ENCODE results near the gene AAGAB. TPM values are rescaled to one million over a fixed set of nuclear protein-coding genes. Genes with fewer than 3 reads are reported as not detected.

The AAGAB gene, protein sequence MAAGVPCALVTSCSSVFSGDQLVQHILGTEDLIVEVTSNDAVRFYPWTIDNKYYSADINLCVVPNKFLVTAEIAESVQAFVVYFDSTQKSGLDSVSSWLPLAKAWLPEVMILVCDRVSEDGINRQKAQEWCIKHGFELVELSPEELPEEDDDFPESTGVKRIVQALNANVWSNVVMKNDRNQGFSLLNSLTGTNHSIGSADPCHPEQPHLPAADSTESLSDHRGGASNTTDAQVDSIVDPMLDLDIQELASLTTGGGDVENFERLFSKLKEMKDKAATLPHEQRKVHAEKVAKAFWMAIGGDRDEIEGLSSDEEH
- 10 to 100 TPM; 17.3 to 25.9 (median 21.6) TPM for total RNA-seq

DNA sequence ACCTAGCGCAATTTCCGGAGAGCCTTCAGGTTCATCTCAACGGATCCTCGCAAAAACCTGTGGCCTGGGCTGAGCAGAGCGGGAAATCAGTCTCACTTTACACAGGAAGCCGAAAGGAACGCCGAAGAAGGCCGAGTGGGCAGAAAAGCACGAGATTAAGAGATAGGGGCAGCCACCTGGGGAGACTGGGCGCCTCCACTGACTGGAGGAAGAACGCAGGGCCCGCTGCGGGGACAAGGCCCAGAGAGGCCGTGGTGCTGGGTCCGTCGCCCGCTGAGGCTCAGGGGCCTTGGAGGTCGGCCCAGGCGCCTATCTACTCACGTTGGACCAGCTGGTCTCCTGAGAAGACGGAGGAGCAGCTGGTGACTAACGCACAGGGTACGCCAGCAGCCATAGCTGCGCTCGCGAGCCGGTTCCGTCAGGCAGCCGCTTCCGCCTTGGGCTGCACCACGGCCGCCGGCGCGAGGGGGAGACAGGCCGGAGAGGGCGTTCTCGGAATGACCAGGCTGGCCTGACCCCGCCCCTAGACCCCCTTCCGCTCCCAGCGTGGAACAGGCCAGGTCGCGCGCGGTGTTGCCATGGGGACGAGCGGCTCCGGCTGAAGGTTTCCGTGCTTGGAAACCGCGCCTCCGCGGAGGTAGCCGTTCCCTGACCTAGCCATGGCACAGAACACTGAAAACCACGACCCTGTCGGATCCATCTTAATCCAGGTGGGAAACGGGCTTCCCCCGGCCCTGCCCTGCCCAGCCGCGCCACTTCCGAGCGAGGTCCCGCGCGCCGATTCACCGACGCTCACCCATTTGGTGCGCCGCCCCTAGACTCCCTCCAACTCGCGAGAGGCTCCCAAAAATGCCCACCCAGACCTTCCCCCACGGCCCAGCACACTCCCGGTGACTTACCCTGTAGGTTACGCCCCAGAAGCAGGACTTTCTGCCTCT lies at the start of gene AAGAB, which contains the start of gene IQCH:
Gene AAGAB (minus strand): TSS at position 424 of the 938 bp plus-strand sequence. CDS start 30 bp downstream, at position 394.
Gene IQCH (plus strand): TSS at position 549 of the 938 bp plus-strand sequence. CDS start 111 bp downstream, at position 660.
- TF ChIP-seq, protein P1, sequence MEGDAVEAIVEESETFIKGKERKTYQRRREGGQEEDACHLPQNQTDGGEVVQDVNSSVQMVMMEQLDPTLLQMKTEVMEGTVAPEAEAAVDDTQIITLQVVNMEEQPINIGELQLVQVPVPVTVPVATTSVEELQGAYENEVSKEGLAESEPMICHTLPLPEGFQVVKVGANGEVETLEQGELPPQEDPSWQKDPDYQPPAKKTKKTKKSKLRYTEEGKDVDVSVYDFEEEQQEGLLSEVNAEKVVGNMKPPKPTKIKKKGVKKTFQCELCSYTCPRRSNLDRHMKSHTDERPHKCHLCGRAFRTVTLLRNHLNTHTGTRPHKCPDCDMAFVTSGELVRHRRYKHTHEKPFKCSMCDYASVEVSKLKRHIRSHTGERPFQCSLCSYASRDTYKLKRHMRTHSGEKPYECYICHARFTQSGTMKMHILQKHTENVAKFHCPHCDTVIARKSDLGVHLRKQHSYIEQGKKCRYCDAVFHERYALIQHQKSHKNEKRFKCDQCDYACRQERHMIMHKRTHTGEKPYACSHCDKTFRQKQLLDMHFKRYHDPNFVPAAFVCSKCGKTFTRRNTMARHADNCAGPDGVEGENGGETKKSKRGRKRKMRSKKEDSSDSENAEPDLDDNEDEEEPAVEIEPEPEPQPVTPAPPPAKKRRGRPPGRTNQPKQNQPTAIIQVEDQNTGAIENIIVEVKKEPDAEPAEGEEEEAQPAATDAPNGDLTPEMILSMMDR (IDR thresholded peaks at IDR 0.05; ENCODE audit: low read depth), result no peak

DNA sequence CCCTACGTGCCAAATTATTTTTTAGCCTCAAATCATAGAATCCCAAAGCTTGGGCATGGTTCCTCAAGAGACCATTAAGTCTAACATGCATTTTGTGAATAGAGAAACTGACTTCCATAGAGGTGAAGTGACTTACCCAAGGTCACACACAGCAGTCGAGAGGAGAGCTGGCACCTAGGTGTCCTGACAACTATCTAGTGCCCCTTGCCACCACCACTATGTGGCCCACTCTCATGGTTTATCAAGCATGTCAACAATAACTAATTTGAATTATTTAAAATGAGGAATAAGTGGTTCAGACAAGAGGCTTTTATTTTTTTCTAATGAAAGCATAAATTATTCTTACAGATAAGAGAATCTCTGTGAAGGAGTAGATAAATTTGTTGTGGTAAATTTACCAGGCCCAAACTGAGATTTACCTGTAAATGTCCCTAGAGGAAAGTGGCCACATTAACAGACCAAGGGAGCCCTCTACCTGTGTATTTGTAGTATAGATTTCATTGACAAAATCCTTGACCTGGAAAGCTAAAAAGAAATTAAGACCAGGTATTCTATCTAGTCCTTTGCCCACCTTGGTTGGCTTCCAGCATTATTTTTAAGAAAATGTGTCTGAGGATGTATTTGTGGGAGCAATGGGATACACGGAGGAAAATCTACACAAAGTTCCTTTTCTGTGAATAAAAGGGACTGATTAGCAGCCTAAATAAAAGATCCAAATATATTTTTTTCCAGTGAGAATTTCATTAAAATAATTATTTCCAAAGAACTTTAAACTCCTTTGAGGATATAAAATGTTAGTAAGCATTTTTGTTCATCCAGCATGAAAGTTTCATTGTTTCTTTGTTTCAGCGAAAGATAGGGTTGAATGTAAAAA lies 49.3 kb upstream of the AAGAB start:
- TF ChIP-seq, protein P1 (IDR thresholded peaks at IDR 0.05; ENCODE audit: low read depth), result no peak

DNA sequence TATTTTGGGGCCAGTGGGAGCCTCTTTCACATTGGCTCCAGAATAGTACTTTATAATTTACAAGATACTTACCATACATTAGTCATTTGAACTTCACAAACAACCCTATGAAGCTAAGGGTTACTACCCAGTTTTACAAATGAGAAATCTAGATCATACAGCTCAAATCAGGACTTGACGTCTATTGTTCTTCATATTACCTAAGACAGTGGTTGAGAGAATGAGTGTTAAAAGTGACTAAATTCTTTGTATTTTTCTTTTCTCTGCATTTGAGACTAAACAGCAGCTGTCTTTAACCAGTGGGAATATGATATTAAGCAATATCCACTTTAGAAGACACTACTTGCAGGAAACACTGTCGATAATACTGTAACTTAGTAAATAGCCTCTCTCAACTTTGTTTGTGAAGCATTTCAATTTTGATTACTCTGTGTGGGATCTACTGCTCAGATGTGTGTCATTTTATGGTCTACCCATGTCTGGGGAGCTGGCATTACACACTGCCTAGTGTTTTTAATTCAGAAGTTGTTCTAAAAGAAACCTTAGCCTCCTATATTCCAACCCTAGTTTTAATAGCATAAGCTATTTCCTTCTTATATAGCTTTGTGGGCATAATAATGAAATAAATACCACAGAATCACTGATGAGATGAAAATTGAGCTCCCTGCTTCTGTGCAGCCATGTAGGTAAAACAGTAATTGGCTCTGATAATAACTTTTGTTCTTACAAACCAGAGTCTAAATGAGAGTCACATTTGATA lies 46.0 kb upstream of the AAGAB start:
- TF ChIP-seq, protein P1 (IDR thresholded peaks at IDR 0.05; ENCODE audit: low read depth), result no peak

DNA sequence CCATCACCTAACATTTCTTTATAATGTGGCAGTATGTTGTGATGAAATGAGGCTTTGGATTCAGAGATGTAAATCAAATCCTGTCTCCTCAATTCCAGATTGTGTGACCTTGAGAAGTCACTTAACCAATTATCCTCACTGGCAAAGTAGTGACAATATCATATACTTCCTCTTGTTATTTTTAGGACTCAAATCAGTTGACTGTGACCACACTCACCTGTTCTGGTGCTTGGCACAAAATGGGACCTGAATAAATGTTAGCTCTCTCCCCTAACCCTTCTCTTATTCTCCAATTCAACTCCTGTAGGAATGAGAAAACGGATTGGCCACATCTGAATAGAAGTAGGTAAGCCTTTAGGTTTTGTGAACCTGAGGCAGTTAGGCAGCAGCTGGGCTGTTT lies 42.2 kb upstream of the AAGAB start:
- TF ChIP-seq, protein P1 (IDR thresholded peaks at IDR 0.05; ENCODE audit: low read depth), result no peak

DNA sequence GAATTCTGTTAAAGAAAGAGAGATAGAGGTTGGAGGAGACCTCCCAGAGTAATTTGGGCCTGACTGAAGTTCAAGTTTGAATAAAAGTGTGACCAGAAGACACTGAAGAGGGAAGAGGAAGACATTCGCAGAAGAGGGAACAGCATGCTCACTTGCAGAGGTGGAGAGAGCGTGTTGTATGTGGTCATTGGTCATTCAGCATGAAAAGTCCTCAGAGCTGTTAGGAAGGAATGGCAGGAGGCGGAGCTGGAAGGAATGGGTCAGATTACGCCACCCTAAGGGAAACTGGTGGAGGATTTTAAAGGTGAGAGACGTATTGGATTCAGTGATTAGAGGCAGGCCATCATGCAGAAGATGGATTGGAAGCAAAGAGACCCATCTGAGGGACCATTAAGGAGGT lies 41.7 kb upstream of the AAGAB start:
- TF ChIP-seq, protein P1 (IDR thresholded peaks at IDR 0.05; ENCODE audit: low read depth), result no peak

DNA sequence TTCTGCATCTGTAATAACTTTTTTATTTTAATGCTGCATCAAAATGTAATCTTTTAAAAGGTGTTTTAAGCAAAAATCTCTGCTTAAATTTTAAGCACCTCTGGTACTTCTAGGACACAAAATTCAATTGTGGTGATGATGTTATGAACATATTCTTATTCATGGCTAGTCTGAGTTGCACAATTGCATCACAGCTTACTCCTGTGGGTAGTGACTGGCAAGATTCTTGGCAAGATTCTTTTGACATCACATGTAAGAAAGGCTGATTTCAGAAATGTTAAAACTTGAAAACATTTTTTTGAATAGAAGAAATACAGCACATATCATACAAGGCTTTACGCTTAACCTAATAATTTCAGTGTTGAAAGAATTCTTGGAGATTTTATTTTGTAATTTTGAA lies 35.9 kb upstream of the AAGAB start:
- TF ChIP-seq, protein P1 (IDR thresholded peaks at IDR 0.05; ENCODE audit: low read depth), result no peak

Data from subcutaneous adipose tissue (tissue), 4 donors.